PFSK-1 (cell line): ENCODE results near the gene SLC19A1.

Experiments
- FOXP2 ChIP-seq: optimal IDR thresholded peaks from 2 replicates; pipeline ENCODE3; 2011; ENCODE audit warnings: borderline replicate concordance, control low read depth, inconsistent platforms; ENCODE audit not compliant: insufficient read depth; ENCODE audit errors: extremely low read length, extremely low read depth
- POLR2AphosphoS5 ChIP-seq: IDR thresholded peaks from 2 replicates; pipeline ENCODE4 v1.6.1; 2012; ENCODE audit warnings: low read depth, mild to moderate bottlenecking, control low read depth, low read length, moderate library complexity
- REST ChIP-seq, 2 experiments: IDR thresholded peaks; 2 replicates each; pipeline versions ENCODE4 v1.6.1 to v1.8.0; 2011 to 2012; ENCODE audit warnings: low read depth in 2 of 2, low read length in 2 of 2, control low read depth in 1 of 2, inconsistent platforms in 1 of 2, mild to moderate bottlenecking in 1 of 2, moderate library complexity in 1 of 2; ENCODE audit not compliant: insufficient read depth in 1 of 2
- SIN3A ChIP-seq: IDR thresholded peaks from 2 replicates; pipeline ENCODE4 v1.6.1; 2012; ENCODE audit warnings: mild to moderate bottlenecking, low read length, moderate library complexity, borderline replicate concordance; ENCODE audit not compliant: insufficient read depth
- TAF1 ChIP-seq: IDR thresholded peaks from 2 replicates; pipeline ENCODE4 v1.6.1; 2012; ENCODE audit warnings: low read length, control low read depth, borderline replicate concordance; ENCODE audit not compliant: insufficient read depth

SLC19A1 gene

GRCh38 chr21:45551316-45551715 is 9.1 kb upstream of the SLC19A1 start:
- no peak for TF ChIP-seq TAF1
- no peak for TF ChIP-seq FOXP2
- TF ChIP-seq SIN3A = no peak
- no peak for TF ChIP-seq POLR2AphosphoS5
- no peak for TF ChIP-seq REST (IDR thresholded peaks at IDR 0.05; ENCODE audit: insufficient read depth in 1 of 2, low read depth in 2 of 2, low read length in 2 of 2)

- TF ChIP-seq REST (IDR thresholded peaks at IDR 0.05; ENCODE audit: insufficient read depth in 1 of 2, low read depth in 2 of 2, low read length in 2 of 2) (no peak), TAF1 (no peak), POLR2AphosphoS5 (no peak; the same call in 1 of the 2 replicates)
These were observed 8.4 kb upstream of the SLC19A1 start for GRCh38 chr21:45550522-45551210.

DNA sequence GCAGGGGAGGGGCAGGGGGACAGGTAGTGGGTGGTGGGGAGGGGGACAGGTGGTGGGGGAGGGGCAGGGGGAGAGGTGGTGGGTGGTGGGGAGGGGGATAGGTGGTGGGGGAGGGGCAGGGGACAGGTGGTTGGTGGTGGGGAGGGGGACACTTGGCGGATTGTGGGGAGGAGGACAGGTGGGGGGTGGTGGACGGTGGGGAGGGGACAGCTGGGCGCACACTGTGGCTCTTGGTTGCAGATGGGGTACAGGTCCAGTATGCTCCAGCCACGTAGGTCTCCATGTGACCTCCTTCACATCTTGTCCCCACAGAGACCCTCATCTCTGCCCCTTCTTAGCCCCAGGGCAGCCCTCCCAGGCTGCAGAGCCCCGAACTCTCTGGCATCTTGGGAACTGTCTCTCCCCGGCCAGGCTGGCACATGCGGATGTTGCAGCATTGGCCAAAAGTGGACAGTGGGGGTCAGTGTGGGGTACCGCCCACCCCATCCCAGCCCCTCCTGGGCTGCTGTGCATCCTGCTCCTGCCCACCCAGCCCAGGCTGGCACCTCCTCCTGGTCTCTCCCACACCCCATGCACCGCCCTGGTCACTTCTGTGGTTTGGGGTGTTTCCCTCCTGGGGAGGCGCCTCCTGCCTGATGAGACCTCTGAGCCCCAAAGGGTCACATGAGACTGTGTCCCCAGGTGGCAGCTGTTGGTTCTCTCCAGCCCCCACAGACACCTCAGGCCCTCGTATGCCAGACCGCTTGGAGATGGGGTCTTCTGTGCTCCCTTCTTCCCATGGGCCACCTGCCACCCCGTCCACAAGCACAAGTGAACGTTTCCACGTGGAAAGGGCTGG is 7.6 kb upstream of the SLC19A1 start:
- TF ChIP-seq REST (IDR thresholded peaks at IDR 0.05; ENCODE audit: insufficient read depth in 1 of 2, low read depth in 2 of 2, low read length in 2 of 2) (no peak), TAF1 (no peak), POLR2AphosphoS5 (no peak), SIN3A (no peak), FOXP2 (no peak)

- no peak for TF ChIP-seq POLR2AphosphoS5
- no peak for TF ChIP-seq FOXP2
- no peak for TF ChIP-seq SIN3A
- no peak for TF ChIP-seq REST (IDR thresholded peaks at IDR 0.05; ENCODE audit: insufficient read depth in 1 of 2, low read depth in 2 of 2, low read length in 2 of 2)
- TF ChIP-seq TAF1 = no peak
These were observed 6.7 kb upstream of the SLC19A1 start for GRCh38 chr21:45548711-45549491.
